Measurements from ENCODE around the gene LAMB1. TPM values are rescaled to one million over a fixed set of nuclear protein-coding genes. Genes with fewer than 3 reads are reported as not detected.

The LAMB1 gene
- total RNA-seq, 1 experiment from 2014 or later = 101 TPM

DNA sequence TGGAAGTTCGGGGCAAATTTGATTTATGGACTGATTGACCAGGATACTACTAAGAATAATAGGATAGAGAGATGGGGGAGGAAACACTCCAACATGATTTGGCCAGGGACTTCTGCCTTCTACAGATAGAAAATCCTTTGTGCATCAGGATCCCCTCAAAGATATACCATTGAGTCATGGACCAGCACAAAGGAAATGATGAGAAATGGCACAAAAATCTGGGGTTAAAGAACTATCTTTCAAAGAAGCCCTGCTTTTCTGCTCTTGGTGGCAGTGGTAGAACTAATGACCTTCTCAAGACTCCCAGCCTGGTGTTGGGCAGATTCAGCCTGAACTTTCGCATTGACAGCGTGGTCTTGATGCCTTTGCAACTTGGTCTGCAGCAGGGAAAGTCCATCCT, 27.6 kb upstream of the LAMB1 start:
- POLR2A ChIA-PET = no interaction called here
- no peaks in the 10 kb centered on the region for H3K36me3 Mint-ChIP-seq
- H3K4me3 Mint-ChIP-seq = no peak overlapping the region
- H3K27ac Mint-ChIP-seq = no peak overlapping the region
- TF ChIP-seq ZNF121 (CRISPR knock-in tag; IDR thresholded peaks at IDR 0.05) (no peak), CTCF (IDR thresholded peaks at IDR 0.05) (no peak), ATF3 (CRISPR knock-in tag; conservative IDR thresholded peaks at IDR 0.05) (no peak), ELF4 (CRISPR knock-in tag; IDR thresholded peaks at IDR 0.05; ENCODE audit: low read depth) (no peak), ZNF396 (CRISPR knock-in tag; IDR thresholded peaks at IDR 0.05; ENCODE audit: borderline replicate concordance) (no peak), AFF4 (CRISPR knock-in tag; IDR thresholded peaks at IDR 0.05; ENCODE audit: borderline replicate concordance) (no peak), AR (CRISPR knock-in tag; IDR thresholded peaks at IDR 0.05) (no peak), RORB (CRISPR knock-in tag; IDR thresholded peaks at IDR 0.05) (no peak), TCF7 (CRISPR knock-in tag; IDR thresholded peaks at IDR 0.05; ENCODE audit: low read depth) (no peak)
- TF ChIP-seq, protein P1, sequence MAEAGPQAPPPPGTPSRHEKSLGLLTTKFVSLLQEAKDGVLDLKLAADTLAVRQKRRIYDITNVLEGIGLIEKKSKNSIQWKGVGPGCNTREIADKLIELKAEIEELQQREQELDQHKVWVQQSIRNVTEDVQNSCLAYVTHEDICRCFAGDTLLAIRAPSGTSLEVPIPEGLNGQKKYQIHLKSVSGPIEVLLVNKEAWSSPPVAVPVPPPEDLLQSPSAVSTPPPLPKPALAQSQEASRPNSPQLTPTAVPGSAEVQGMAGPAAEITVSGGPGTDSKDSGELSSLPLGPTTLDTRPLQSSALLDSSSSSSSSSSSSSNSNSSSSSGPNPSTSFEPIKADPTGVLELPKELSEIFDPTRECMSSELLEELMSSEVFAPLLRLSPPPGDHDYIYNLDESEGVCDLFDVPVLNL (CRISPR knock-in tag; IDR thresholded peaks at IDR 0.05; ENCODE audit: borderline replicate concordance, low read depth) = no peak
- TF ChIP-seq, protein P2, sequence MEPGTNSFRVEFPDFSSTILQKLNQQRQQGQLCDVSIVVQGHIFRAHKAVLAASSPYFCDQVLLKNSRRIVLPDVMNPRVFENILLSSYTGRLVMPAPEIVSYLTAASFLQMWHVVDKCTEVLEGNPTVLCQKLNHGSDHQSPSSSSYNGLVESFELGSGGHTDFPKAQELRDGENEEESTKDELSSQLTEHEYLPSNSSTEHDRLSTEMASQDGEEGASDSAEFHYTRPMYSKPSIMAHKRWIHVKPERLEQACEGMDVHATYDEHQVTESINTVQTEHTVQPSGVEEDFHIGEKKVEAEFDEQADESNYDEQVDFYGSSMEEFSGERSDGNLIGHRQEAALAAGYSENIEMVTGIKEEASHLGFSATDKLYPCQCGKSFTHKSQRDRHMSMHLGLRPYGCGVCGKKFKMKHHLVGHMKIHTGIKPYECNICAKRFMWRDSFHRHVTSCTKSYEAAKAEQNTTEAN (CRISPR knock-in tag; IDR thresholded peaks at IDR 0.05) = no peak
- no peaks in the 10 kb centered on the region for H3K27me3 Mint-ChIP-seq (ENCODE audit: low read depth)
- peaks cover 22% of the 10 kb centered on the region for H3K4me1 Mint-ChIP-seq
- DNase-seq (ENCODE audit: low spot score) = no peak
- no peaks in the 10 kb centered on the region for H3K9me3 Mint-ChIP-seq
- no peak for ATAC-seq
- CTCF ChIA-PET = interaction anchor here (0.7 to 1.2 kb wide), 2 partner anchors 67 to 101 kb away, joined by 4 to 6 read pairs; no protein-coding TSS in a partner anchor

DNA sequence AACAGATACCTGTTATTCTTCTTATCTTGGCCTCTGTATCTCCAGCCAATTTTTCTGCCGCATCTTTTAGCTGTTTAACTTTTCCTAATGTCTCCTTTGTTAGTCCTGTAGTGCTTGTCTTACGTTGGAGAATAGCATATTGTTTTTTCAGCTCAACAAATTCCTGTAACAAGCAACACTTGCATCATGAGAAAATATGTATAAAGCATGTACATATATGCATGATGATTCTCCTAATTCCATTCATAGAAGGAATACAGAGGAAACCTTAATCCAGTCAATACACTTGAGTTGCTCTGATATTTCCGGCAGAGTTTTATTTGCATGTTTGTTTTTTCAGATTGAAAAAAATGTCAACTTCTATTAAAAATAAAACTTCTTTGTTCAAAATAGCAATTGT, 26.1 kb upstream of the LAMB1 start:
- H3K36me3 Mint-ChIP-seq = no peaks in the 10 kb centered on the region
- H3K27me3 Mint-ChIP-seq (ENCODE audit: low read depth) = peaks cover 3% of the 10 kb centered on the region; the same call in 1 of the 2 replicates
- ChIA-PET CTCF (no interaction called here), POLR2A (no interaction called here)
- H3K4me1 Mint-ChIP-seq = peaks cover 11% of the 10 kb centered on the region
- ATAC-seq (no peak), DNase-seq (ENCODE audit: low spot score) (no peak)
- no peak overlapping the region for H3K27ac Mint-ChIP-seq
- H3K4me3 Mint-ChIP-seq = no peak overlapping the region
- no peaks in the 10 kb centered on the region for H3K9me3 Mint-ChIP-seq
- no peak for TF ChIP-seq SP1 (CRISPR knock-in tag; conservative IDR thresholded peaks at IDR 0.05)
- TF ChIP-seq JAZF1 (CRISPR knock-in tag; IDR thresholded peaks at IDR 0.05) = no peak
- no peak for TF ChIP-seq ZNF263 (CRISPR knock-in tag; IDR thresholded peaks at IDR 0.05; ENCODE audit: low read depth)
- no peak for TF ChIP-seq ZNF396 (CRISPR knock-in tag; IDR thresholded peaks at IDR 0.05; ENCODE audit: borderline replicate concordance)
- TF ChIP-seq, protein P3, sequence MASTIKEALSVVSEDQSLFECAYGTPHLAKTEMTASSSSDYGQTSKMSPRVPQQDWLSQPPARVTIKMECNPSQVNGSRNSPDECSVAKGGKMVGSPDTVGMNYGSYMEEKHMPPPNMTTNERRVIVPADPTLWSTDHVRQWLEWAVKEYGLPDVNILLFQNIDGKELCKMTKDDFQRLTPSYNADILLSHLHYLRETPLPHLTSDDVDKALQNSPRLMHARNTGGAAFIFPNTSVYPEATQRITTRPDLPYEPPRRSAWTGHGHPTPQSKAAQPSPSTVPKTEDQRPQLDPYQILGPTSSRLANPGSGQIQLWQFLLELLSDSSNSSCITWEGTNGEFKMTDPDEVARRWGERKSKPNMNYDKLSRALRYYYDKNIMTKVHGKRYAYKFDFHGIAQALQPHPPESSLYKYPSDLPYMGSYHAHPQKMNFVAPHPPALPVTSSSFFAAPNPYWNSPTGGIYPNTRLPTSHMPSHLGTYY (CRISPR knock-in tag; IDR thresholded peaks at IDR 0.05) = no peak
- TF ChIP-seq MYBL2 (CRISPR knock-in tag; IDR thresholded peaks at IDR 0.05) = no peak
- no peak for TF ChIP-seq ELF4 (CRISPR knock-in tag; IDR thresholded peaks at IDR 0.05; ENCODE audit: low read depth)
- TF ChIP-seq MXD4 (CRISPR knock-in tag; IDR thresholded peaks at IDR 0.05; ENCODE audit: borderline replicate concordance) = no peak
- TF ChIP-seq GABPB1 (CRISPR knock-in tag; IDR thresholded peaks at IDR 0.05) = no peak
- TF ChIP-seq TP53 (CRISPR knock-in tag; IDR thresholded peaks at IDR 0.05) = no peak
- no peak for TF ChIP-seq TEAD1 (CRISPR knock-in tag; IDR thresholded peaks at IDR 0.05)
- no peak for TF ChIP-seq TEAD4 (CRISPR knock-in tag; IDR thresholded peaks at IDR 0.05)
- TF ChIP-seq FOXJ3 (CRISPR knock-in tag; IDR thresholded peaks at IDR 0.05; ENCODE audit: borderline replicate concordance) = no peak
